ENCODE measurements around the gene NETO1. TPM values are rescaled to one million over a fixed set of nuclear protein-coding genes. Genes with fewer than 3 reads are reported as not detected.

Gene NETO1
- total and polyA plus RNA-seq, 4 donors = not detected

DNA sequence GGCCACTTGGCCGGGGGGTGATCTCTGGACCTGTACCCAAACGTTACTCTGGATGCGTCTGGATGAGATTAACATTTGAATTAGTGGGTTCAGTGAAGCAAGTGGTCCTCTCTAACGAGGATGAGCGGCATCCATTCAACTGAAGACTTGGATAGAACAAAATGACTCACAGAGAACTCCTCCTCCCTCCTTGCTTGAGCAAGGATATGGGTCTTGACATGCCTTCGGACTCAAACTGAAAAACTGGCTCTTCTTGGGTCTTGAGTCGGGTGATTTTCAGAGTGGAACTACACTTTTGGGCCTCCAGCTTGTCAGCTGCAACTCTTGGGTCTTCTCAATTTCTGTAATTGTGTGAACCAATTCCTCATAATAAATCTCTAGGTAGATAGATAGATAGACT lies 47.2 kb downstream of the NETO1 start:
- no peak overlapping the region for H3K9ac ChIP-seq (ENCODE audit: low read depth in 1 of 2, low read length in 2 of 2)
- no peaks in the 10 kb centered on the region for H3K27me3 ChIP-seq (ENCODE audit: control insufficient read depth in 4 of 4, insufficient read depth in 4 of 4, low read length in 3 of 4)
- DNase-seq (ENCODE audit: low spot score) = no peak
- H3K27ac ChIP-seq (ENCODE audit: low read depth in 1 of 2, low read length in 2 of 2) = no peak overlapping the region
- no peak overlapping the region for H3K4me3 ChIP-seq (ENCODE audit: low read depth in 1 of 3, low read length in 3 of 3)
- TF ChIP-seq EGR1 (IDR thresholded peaks at IDR 0.05; ENCODE audit: low read depth in 2 of 2) (no peak), HNF4G (IDR thresholded peaks at IDR 0.05) (no peak), FOXA2 (IDR thresholded peaks at IDR 0.05) (no peak), RAD21 (IDR thresholded peaks at IDR 0.05) (no peak), HNF4A (conservative IDR thresholded peaks at IDR 0.05) (no peak), YY1 (IDR thresholded peaks at IDR 0.05) (no peak), FOXA1 (IDR thresholded peaks at IDR 0.05) (no peak), SP1 (IDR thresholded peaks at IDR 0.05) (no peak), GABPA (IDR thresholded peaks at IDR 0.05 in 1 of 2, conservative IDR thresholded peaks at IDR 0.05 in 1 of 2) (no peak), JUND (IDR thresholded peaks at IDR 0.05) (no peak), TAF1 (conservative IDR thresholded peaks at IDR 0.05) (no peak), NR2F2 (IDR thresholded peaks at IDR 0.05) (no peak)
- TF ChIP-seq, protein P1, sequence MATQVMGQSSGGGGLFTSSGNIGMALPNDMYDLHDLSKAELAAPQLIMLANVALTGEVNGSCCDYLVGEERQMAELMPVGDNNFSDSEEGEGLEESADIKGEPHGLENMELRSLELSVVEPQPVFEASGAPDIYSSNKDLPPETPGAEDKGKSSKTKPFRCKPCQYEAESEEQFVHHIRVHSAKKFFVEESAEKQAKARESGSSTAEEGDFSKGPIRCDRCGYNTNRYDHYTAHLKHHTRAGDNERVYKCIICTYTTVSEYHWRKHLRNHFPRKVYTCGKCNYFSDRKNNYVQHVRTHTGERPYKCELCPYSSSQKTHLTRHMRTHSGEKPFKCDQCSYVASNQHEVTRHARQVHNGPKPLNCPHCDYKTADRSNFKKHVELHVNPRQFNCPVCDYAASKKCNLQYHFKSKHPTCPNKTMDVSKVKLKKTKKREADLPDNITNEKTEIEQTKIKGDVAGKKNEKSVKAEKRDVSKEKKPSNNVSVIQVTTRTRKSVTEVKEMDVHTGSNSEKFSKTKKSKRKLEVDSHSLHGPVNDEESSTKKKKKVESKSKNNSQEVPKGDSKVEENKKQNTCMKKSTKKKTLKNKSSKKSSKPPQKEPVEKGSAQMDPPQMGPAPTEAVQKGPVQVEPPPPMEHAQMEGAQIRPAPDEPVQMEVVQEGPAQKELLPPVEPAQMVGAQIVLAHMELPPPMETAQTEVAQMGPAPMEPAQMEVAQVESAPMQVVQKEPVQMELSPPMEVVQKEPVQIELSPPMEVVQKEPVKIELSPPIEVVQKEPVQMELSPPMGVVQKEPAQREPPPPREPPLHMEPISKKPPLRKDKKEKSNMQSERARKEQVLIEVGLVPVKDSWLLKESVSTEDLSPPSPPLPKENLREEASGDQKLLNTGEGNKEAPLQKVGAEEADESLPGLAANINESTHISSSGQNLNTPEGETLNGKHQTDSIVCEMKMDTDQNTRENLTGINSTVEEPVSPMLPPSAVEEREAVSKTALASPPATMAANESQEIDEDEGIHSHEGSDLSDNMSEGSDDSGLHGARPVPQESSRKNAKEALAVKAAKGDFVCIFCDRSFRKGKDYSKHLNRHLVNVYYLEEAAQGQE (IDR thresholded peaks at IDR 0.05) = no peak
- TF ChIP-seq, protein P2, sequence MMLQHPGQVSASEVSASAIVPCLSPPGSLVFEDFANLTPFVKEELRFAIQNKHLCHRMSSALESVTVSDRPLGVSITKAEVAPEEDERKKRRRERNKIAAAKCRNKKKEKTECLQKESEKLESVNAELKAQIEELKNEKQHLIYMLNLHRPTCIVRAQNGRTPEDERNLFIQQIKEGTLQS (IDR thresholded peaks at IDR 0.05) = no peak
- TF ChIP-seq, protein P3, sequence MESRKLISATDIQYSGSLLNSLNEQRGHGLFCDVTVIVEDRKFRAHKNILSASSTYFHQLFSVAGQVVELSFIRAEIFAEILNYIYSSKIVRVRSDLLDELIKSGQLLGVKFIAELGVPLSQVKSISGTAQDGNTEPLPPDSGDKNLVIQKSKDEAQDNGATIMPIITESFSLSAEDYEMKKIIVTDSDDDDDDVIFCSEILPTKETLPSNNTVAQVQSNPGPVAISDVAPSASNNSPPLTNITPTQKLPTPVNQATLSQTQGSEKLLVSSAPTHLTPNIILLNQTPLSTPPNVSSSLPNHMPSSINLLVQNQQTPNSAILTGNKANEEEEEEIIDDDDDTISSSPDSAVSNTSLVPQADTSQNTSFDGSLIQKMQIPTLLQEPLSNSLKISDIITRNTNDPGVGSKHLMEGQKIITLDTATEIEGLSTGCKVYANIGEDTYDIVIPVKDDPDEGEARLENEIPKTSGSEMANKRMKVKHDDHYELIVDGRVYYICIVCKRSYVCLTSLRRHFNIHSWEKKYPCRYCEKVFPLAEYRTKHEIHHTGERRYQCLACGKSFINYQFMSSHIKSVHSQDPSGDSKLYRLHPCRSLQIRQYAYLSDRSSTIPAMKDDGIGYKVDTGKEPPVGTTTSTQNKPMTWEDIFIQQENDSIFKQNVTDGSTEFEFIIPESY (IDR thresholded peaks at IDR 0.05) = no peak
- TF ChIP-seq, protein P4, sequence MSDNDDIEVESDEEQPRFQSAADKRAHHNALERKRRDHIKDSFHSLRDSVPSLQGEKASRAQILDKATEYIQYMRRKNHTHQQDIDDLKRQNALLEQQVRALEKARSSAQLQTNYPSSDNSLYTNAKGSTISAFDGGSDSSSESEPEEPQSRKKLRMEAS (IDR thresholded peaks at IDR 0.05) = no peak
- TF ChIP-seq, protein P5, sequence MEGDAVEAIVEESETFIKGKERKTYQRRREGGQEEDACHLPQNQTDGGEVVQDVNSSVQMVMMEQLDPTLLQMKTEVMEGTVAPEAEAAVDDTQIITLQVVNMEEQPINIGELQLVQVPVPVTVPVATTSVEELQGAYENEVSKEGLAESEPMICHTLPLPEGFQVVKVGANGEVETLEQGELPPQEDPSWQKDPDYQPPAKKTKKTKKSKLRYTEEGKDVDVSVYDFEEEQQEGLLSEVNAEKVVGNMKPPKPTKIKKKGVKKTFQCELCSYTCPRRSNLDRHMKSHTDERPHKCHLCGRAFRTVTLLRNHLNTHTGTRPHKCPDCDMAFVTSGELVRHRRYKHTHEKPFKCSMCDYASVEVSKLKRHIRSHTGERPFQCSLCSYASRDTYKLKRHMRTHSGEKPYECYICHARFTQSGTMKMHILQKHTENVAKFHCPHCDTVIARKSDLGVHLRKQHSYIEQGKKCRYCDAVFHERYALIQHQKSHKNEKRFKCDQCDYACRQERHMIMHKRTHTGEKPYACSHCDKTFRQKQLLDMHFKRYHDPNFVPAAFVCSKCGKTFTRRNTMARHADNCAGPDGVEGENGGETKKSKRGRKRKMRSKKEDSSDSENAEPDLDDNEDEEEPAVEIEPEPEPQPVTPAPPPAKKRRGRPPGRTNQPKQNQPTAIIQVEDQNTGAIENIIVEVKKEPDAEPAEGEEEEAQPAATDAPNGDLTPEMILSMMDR (IDR thresholded peaks at IDR 0.05; ENCODE audit: low read depth, low read length, missing input control) = no peak
- 68% methylated on average over 7 of the region's 7 CpGs for WGBS
- no peaks in the 10 kb centered on the region for H3K9me3 ChIP-seq (ENCODE audit: control insufficient read depth in 4 of 4, low read length in 3 of 4)
- no peaks in the 10 kb centered on the region for H3K4me1 ChIP-seq (ENCODE audit: control insufficient read depth in 4 of 4, insufficient read depth in 4 of 4, low read length in 3 of 4)
- no peaks in the 10 kb centered on the region for H3K36me3 ChIP-seq (ENCODE audit: control insufficient read depth in 4 of 4, insufficient read depth in 3 of 4, low read depth in 1 of 4, low read length in 3 of 4)

DNA sequence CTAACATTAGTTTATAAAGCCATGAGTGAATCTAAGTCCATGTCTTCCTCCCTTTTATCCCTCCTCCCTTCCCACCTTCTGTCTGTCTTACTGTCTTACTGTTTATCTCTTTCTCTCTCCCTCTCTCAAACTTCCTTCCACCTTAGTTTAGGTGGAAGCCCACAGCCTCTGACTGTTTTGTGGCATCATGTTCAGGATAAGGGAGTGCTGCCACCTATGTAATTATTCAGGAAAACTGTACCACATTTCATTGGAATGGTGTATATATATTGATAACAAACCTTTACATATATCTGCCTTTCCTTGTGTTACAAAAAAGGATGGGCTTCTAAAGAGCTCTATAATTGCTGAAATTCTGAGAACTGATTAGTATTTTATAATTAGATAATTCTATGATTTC lies 48.7 kb downstream of the NETO1 start:
- Histone ChIP-seq H3K4me3 (ENCODE audit: low read depth in 1 of 3, low read length in 3 of 3) (no peak overlapping the region), H3K9ac (ENCODE audit: low read depth in 1 of 2, low read length in 2 of 2) (no peak overlapping the region), H3K4me1 (ENCODE audit: control insufficient read depth in 4 of 4, insufficient read depth in 4 of 4, low read length in 3 of 4) (no peaks in the 10 kb centered on the region), H3K9me3 (ENCODE audit: control insufficient read depth in 4 of 4, low read length in 3 of 4) (no peaks in the 10 kb centered on the region), H3K27ac (ENCODE audit: low read depth in 1 of 2, low read length in 2 of 2) (no peak overlapping the region), H3K27me3 (ENCODE audit: control insufficient read depth in 4 of 4, insufficient read depth in 4 of 4, low read length in 3 of 4) (no peaks in the 10 kb centered on the region), H3K36me3 (ENCODE audit: control insufficient read depth in 4 of 4, insufficient read depth in 3 of 4, low read depth in 1 of 4, low read length in 3 of 4) (no peaks in the 10 kb centered on the region)
- DNase-seq (ENCODE audit: low spot score) = no peak
- TF ChIP-seq JUND (IDR thresholded peaks at IDR 0.05) = no peak
- TF ChIP-seq RXRA (IDR thresholded peaks at IDR 0.05) = no peak
- no peak for TF ChIP-seq SP1 (IDR thresholded peaks at IDR 0.05)
- TF ChIP-seq RAD21 (IDR thresholded peaks at IDR 0.05) = no peak
- TF ChIP-seq, protein P4 (IDR thresholded peaks at IDR 0.05) = no peak
- TF ChIP-seq FOXA1 (IDR thresholded peaks at IDR 0.05) = no peak
- no peak for TF ChIP-seq NR2F2 (IDR thresholded peaks at IDR 0.05)
- TF ChIP-seq, protein P3 (IDR thresholded peaks at IDR 0.05) = no peak
- TF ChIP-seq EGR1 (IDR thresholded peaks at IDR 0.05; ENCODE audit: low read depth in 2 of 2) = no peak
- TF ChIP-seq TAF1 (conservative IDR thresholded peaks at IDR 0.05) = no peak
- TF ChIP-seq HNF4G (IDR thresholded peaks at IDR 0.05) = no peak
- TF ChIP-seq, protein P5 (IDR thresholded peaks at IDR 0.05; ENCODE audit: low read depth, low read length, missing input control) = no peak
- no peak for TF ChIP-seq HNF4A (conservative IDR thresholded peaks at IDR 0.05)
